K562 (cell line): Measurements from ENCODE around the gene GATB. TPM values are rescaled to one million over a fixed set of nuclear protein-coding genes. Genes with fewer than 3 reads are reported as not detected.

ENCODE experiments used
- BRCA1 ChIP-seq, 2 experiments: fragments of 450-650 bp in 1 of 2; sonication (generic) in 1 of 2; formaldehyde crosslinking in 1 of 2; IDR thresholded peaks; 2 replicates each; pipeline versions ENCODE4 v1.5.0 to v1.6.1; 2017 to 2020; ENCODE audit warnings: mild to moderate bottlenecking in 1 of 2, missing genetic modification reagents in 1 of 2
- BRF1 ChIP-seq: IDR thresholded peaks from 3 replicates; pipeline ENCODE4 v1.6.1; 2011; ENCODE audit warnings: borderline replicate concordance, mild to moderate bottlenecking; ENCODE audit not compliant: insufficient read length; ENCODE audit errors: extremely low read depth
- DPF2 ChIP-seq: fragments of 450-650 bp; IDR thresholded peaks from 2 replicates; pipeline ENCODE4 v1.6.1; 2016
- MTA2 ChIP-seq: fragments of 450-650 bp; IDR thresholded peaks from 2 replicates; pipeline ENCODE4 v1.6.1; 2016; ENCODE audit warnings: low read depth
- MYC ChIP-seq, 2 experiments: fragments of 250-450 bp in 1 of 2; sonication (Bioruptor Pico) in 1 of 2; IDR thresholded peaks; 2 replicates each; pipeline versions ENCODE4 v1.5.1 to v1.6.1; 2012 to 2021; ENCODE audit warnings: low read depth in 2 of 2, borderline replicate concordance in 1 of 2, improper control_type of control experiment in 1 of 2, low read length in 1 of 2, mild to moderate bottlenecking in 1 of 2, moderate library complexity in 1 of 2
- NFIC ChIP-seq: fragments of 450-650 bp; IDR thresholded peaks from 2 replicates; pipeline ENCODE4 v1.6.1; 2017; ENCODE audit warnings: mild to moderate bottlenecking, inconsistent platforms
- PTTG1 ChIP-seq: fragments of 450-650 bp; IDR thresholded peaks from 2 replicates; pipeline ENCODE4 v1.6.1; 2016; ENCODE audit warnings: low read depth, mild to moderate bottlenecking, missing genetic modification characterization, missing compliant biosample characterization
- SMARCB1 ChIP-seq: IDR thresholded peaks from 2 replicates; pipeline ENCODE4 v1.6.1; 2011; ENCODE audit warnings: improper control_type of control experiment, low read depth; ENCODE audit not compliant: insufficient read length
- U2AF1 ChIP-seq: fragments of 200-400 bp; formaldehyde crosslinking; optimal IDR thresholded peaks from 2 replicates; pipeline ENCODE3; 2017; ENCODE audit warnings: mild to moderate bottlenecking, low read depth, low read length, moderate library complexity
- ZBTB9 ChIP-seq: fragments of 450-650 bp; formaldehyde crosslinking; IDR thresholded peaks from 2 replicates; pipeline ENCODE4 v1.4.0; 2020; ENCODE audit warnings: mild to moderate bottlenecking, moderate library complexity
- ZNF175 ChIP-seq: fragments of 200-800 bp; sonication (Bioruptor generic); IDR thresholded peaks from 2 replicates; pipeline ENCODE4 v1.6.1; 2016; ENCODE audit warnings: low read depth, mild to moderate bottlenecking, missing genetic modification characterization, missing compliant biosample characterization
- ZNF407 ChIP-seq: fragments of 450-650 bp; IDR thresholded peaks from 2 replicates; pipeline ENCODE4 v1.6.1; 2016; ENCODE audit warnings: low read depth
- ZNF75A ChIP-seq: fragments of 450-650 bp; formaldehyde crosslinking; IDR thresholded peaks from 2 replicates; pipeline ENCODE4 v1.4.0; 2020; ENCODE audit warnings: mild to moderate bottlenecking
- polyA plus RNA-seq, 8 experiments: library from polyadenylated mRNA; depleted of rRNA in 4 of 8; stranded (reverse) in 5 of 8; unstranded in 3 of 8; fragments of >200 nt; fragmentation: Nextera tagmentation in 2 of 8; fragmentation: Illumina TruSeq in 1 of 8; extraction: Ambion mirVana in 2 of 8; extraction: Trizol in 1 of 8; gene quantifications; 2 replicates each; pipeline versions ENCODE4 v1.2.1 to v1.2.3, GENCODE V29; 2011 to 2014; ENCODE audit warnings: inconsistent platforms in 1 of 8, missing spikeins in 1 of 8
- total RNA-seq, 7 experiments: library from RNA; depleted of rRNA in 6 of 7; stranded (reverse); fragments of >200 nt in 6 of 7; fragmentation: Illumina TruSeq in 2 of 7; extraction: Trizol in 2 of 7; gene quantifications; 2 replicates each; pipeline versions ENCODE4 v1.2.1 to v1.2.3, GENCODE V29; 2011 to 2021; ENCODE audit warnings: low replicate concordance in 1 of 7

Gene GATB
- total and polyA plus RNA-seq, 9 of the 15 experiments (the other 6 are each of a cell fraction or from before 2014, with no cell fraction given) = 15.3 to 31.8 (median 26.2) TPM

DNA sequence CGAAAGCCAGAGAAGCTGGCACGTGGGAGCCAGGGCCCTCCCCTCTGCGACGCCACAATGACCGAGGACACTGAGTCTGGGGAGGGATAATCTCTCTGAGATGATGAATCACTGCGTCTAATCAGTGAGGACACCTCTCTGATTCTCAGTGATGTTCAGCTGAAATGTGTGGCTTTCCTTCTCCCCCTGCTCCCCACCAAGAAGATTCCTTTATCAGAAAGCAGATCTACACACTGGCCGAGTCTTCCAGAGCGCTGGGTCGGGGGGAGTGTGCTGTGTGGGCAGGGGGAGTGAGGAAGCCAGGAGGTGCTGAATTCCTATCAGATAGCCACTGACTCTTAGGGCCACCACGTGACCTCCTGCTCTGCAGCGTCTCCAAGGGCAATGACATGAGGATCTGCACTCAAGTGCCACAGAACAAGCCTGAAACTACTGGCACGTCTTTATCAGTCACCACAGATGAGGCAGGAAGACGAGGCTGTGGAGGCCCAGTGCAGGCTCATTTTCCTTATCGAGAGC, 89.2 kb downstream of the GATB start (continued):
- TF ChIP-seq ZNF407 (no peak), ZNF75A (CRISPR knock-in tag) (no peak), ZNF175 (CRISPR knock-in tag) (peak; percentile 71; the same call in 1 of the 2 replicates), MYC (IDR thresholded peaks at IDR 0.05; ENCODE audit: low read depth, low read length) (peak; percentile 69), MYC (CRISPR knock-in tag; IDR thresholded peaks at IDR 0.05; ENCODE audit: borderline replicate concordance, low read depth) (no peak), MTA2 (peak; percentile 57; the same call in 1 of the 2 replicates), U2AF1 (no peak), PTTG1 (tag) (no peak), DPF2 (peak; percentile 75), NFIC (peak; percentile 79), ZBTB9 (CRISPR knock-in tag) (0 out of 2 replicates have a peak, but pooled peaks have one; percentile 41), SMARCB1 (no peak), BRCA1 (IDR thresholded peaks at IDR 0.05) (no peak), BRCA1 (CRISPR knock-in tag; IDR thresholded peaks at IDR 0.05) (no peak), BRF1 (no peak)
